Measurements from ENCODE around the gene S100A1.
"Not testable (repeated sequence)": the region's sequence is repeated elsewhere in the genome, so short reads cannot be mapped to it uniquely, and the experiment has no call there.

The S100A1 gene

DNA sequence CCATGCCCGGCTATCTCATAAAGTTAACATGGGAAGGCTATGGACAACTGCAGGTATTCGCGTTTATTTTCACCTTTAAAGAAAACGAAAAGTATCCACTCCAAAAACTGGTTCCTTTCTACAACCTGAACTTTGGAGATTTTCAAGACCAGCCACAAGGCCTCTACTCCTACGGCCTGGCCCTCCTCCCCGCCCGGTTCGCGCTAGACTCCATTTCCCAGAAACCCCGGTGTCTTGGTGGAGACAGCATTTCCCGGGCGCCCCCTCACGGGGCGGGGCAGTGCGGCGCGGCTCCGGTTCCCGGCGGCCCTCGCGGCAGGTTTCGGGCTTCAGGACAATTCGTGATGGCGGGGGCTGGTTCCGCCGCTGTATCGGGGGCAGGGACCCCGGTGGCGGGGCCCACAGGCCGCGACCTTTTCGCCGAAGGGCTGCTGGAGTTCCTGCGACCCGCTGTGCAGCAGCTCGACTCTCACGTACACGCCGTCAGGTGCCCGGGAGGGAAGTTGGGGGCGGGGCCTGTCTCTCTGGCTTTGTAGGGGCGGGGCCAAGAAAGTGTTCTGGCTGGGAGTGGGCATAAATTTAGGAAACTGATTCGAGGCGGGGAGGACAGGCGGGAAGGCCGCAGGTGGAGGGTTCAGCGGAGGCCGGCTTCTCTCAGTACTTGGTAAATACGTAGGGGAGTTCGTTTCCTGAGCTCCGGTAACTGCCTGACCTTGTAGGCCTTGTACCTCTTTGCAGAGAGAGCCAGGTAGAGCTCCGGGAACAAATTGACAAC is 30.4 kb downstream of the S100A1 start, which contains the start of gene SNAPIN:
SNAPIN (plus strand) TSS at position 304 of the 775 bp plus-strand sequence; CDS start at position 345, 41 bp downstream.
- peak; percentile 53 for DNase-seq

- no peak for DNase-seq
Measured at GRCh38 chr1:153659175-153659534, 30.9 kb downstream of the S100A1 start.

DNA sequence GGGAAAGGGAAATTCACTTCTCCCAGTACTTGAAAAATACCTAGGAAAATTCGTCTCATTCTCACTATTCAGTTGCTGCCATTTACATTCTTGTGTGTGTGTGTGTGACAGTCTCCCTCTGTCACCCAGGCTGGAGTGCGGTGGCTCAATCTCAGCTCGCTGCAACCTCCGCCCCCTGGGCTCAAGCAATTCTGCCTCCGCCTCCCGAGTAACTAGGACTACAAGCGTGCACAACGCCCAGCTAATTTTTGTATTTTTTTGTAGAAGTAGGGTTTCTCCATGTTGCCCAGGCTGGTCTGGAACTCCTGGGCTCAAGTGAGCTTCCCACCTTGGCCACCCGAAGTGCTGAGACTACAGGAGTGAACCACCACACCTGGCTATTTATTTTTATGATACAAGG is 31.4 kb downstream of the S100A1 start:
- no peak for DNase-seq

- no peak for DNase-seq
Measured at GRCh38 chr1:153661111-153661708, 33.0 kb downstream of the S100A1 start.

DNA sequence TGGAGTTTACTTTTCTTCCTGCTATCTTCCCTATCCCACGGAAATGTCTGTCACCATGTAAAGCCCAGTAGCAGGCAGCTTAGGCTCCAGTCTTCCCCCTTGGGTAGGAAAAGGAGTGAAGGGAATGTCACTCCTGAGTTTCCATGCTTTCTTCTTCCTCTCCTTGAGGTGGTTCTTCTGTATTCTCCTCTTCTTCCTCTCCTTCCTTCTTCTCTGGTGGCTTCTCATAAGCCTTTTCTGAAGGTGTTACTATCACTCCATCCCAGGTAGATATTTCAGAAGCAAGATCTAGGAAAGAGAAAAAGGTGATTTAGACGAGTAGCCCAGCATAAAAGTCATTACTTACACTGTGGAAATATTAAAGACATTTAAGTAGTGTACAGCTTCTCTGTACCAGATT is 34.0 kb downstream of the S100A1 start:
- DNase-seq = no peak

GRCh38 chr1:153663211-153663610 is 35.0 kb downstream of the S100A1 start:
- no peak for DNase-seq

- DNase-seq = no peak
Measured at GRCh38 chr1:153667439-153667838, 39.2 kb downstream of the S100A1 start.

DNA sequence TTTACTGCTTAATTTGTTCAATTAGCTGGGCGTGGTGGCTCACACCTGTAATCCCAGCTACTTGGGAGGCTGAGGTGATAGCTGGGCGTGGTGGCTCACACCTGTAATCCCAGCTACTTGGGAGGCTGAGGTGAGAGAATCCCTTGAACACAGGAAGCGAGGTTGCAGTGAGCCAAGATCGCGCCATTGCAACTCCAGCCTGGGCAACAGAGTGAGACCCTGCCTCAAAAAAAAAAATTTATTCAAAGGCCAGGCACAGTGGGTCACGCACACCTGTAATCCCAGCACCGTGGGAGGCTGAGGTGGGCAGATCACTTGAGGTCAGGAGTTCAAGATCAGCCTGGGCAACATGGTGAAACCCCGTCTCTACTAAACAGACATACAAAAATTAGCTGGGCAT is 40.4 kb downstream of the S100A1 start:
- not testable (repeated sequence) for DNase-seq

DNA sequence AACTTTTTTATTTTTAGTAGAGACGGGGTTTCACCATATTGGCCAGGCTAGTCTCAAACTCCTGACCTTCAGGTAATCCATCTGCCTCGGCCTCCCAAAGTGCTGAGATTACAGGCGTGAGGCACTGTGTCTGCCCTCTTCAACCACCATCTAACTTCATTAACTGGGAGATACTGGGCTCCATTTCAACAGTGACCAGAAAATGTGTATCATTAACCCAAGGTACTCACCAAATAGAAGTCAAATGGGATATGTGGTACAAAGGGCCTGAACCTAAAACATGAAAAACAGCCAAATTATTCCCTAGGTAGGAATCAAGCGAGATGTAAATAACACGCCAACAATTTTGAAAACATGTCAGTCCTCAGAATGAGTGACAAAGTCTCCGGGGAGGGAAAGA is 41.4 kb downstream of the S100A1 start:
- no peak for DNase-seq

DNA sequence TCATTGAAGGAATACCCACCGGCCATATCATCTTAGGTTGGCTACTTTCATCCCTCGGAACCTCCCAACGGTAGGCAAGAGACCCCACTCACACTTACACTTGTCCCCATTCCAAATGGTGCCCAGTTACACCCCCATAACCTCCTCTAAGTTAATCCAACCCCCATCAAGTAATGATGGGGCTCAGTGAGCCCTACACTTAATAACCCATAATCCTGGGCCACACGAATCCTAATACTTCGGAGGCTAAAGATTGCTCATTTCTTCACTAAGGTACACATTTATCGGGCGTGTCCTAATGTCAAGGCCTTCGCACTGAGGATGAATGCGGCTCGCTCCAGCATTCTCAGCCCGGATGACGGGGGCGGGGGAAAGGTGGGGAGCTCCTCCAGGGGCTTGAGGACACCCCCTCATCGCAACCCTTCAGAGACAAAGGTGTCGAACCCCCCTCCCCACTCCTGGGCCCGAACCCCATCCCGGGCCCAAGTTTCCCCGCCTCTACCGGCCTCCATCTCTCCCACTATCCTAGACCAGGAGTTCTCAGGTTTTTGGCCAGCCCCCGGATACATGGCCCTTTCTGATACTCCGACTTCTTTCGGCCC is 42.1 kb downstream of the S100A1 start:
- DNase-seq = no peak

DNA sequence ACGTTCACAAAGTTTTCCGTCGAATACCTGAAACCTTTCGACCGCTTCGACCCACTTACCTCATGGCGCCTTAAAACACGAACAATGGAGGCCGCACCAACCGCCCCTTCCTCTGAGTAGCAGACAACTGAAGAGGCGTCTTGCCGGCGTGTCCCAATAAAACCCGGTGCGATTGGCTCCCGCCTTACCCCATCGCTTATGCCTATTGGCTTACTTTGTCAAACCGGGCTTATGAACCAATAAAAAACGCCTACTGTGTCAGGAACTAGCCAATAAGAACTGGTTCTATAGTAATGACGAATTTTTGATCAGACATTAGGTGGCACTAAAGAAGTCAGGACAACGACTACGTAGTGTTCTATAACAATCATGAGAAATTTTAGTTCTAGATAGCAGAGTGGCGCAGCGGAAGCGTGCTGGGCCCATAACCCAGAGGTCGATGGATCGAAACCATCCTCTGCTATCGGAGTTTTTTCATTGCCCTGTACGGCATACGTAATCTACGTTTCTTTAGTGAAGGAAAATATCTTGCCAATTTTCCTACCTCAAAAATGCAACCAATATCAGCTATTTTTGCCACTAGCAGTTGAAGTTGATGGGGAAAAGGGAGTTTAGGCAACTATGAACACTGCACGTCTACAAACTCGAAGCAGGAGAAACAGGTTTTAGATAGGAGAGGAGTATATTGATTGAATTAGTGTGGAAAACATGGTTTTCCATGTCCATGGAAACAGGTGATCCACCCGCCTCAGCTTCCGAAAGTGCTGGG is 42.8 kb downstream of the S100A1 start, which contains the start of gene ILF2:
ILF2 (minus strand) TSS at position 135 of the 769 bp plus-strand sequence; CDS start at position 64, 71 bp downstream.
- DNase-seq = no peak

DNA sequence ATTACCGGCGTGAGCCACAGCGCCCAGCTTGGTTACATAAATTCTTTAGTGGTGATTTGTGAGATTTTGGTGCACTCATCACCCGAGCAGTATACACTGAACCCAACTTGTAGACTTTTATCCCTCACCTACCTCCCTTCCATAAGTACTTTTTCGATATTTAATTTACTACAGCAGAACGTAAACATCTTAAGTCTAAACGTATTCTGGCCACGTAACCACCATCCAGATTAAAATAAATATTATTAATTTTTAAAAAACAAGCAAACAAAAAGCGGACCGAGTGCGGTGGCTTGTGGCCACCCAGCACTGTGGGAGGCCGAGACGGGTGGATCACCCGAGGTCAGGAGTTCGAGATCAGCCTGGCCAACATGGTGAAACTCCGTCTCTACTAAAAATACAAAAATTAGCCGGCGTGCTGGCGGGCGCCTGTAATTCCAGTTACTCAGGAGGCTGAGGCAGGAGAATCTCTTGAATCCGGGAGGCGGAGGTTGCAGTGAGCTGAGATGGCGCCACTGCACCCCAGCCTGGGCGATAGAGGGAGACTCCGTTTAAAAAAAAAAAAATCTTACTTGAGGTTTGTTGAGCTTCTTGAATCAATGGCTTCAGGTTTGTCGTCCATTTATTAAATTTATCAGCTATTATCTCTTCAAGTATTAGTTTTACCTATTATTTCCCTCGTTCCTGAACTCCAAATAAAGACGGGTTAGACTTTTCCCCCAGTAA is 43.6 kb downstream of the S100A1 start:
- DNase-seq = not testable (repeated sequence)

DNA sequence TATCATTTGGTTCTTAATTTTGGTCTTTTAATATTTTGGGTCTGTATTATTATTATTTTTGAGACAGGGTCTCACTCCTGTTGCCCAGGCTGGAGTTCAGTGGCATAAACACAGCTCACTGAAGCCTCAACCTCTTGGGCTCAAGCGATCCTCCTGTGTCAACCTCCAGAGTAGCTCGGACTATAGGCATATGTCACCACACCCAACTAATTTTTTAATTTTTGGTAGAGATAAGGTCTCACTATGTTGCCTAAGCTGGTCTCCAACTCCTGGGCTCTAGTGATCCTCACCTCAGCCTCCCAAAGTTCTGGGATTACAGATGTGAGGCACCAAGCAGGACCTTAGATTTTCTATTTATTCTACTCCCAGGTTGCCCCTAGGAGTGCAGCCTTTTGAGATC is 45.3 kb downstream of the S100A1 start:
- no peak for DNase-seq

GRCh38 chr1:153677718-153678518 is 49.7 kb downstream of the S100A1 start:
- no peak for DNase-seq

GRCh38 chr1:153678519-153679336 is 50.5 kb downstream of the S100A1 start, which contains the start of gene NPR1:
NPR1 (plus strand) TSS chr1:153678688; CDS start chr1:153679109, 421 bp downstream.
- DNase-seq = no peak

- DNase-seq = no peak
Measured at GRCh38 chr1:153679337-153680119, 51.3 kb downstream of the S100A1 start.

DNA sequence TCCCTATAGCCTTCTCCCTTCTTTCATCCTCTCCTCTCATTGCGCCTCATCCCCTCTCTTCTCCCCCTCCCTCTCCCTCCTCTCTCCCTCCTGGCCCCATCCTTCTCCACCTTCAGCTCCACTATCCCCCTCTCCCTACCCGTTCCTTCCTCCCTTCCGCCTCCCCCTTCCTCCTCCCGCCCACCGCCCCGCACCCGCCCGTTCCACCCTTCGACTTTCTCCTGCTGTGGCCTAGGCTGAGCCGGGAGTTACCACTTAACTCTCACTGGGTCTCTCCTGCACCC is 51.8 kb downstream of the S100A1 start:
- DNase-seq = no peak

Data from cortex of kidney (tissue), 1 donor.